ENCODE results near the gene TBCD.

DNA sequence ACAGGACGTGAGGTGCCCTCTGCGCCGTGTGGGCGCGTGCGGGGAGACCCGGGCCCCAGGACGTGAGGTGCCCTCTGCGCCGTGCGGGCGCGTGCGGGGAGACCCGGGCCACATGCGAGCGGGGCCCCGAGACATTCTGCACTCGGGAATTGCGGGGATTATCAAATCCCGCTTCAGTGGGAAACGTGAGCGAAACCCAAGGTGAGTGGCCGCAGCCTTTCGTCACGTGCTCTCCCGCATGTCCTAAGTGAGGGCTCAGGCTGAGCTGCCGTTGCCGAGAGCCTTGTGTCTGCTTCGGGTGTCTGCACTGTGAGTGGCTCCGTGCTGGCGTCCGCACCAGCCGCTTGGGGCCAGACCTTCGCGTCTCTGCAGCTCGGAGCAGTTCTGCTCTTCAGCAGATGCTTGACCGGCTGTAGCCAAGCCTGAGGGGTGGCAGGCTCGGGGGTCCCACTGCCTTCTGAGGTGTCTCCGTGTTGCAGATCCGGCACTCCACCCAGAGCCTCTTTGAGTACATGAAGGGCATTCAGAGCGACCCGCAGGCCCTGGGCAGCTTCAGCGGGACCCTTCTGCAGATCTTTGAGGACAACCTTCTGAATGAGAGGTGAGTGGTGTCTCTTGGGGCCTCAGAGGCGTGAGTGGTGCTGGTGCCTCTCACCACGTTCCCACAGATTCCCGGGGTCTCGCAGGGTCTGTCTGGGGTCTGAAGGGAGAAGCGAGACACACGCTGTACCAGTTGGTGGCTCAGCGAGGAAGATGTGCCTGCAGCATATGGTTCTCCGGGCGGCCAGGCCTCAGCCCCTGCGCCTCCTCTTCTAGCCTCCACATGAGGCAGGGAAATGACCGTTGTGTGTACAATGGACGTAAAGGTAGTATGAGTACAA is 178.4 kb downstream of the TBCD start:
- TF ChIP-seq, protein P1, sequence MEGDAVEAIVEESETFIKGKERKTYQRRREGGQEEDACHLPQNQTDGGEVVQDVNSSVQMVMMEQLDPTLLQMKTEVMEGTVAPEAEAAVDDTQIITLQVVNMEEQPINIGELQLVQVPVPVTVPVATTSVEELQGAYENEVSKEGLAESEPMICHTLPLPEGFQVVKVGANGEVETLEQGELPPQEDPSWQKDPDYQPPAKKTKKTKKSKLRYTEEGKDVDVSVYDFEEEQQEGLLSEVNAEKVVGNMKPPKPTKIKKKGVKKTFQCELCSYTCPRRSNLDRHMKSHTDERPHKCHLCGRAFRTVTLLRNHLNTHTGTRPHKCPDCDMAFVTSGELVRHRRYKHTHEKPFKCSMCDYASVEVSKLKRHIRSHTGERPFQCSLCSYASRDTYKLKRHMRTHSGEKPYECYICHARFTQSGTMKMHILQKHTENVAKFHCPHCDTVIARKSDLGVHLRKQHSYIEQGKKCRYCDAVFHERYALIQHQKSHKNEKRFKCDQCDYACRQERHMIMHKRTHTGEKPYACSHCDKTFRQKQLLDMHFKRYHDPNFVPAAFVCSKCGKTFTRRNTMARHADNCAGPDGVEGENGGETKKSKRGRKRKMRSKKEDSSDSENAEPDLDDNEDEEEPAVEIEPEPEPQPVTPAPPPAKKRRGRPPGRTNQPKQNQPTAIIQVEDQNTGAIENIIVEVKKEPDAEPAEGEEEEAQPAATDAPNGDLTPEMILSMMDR (IDR thresholded peaks at IDR 0.05; ENCODE audit: insufficient read depth, low read length, poor library complexity, severe bottlenecking), result no peak
- TF ChIP-seq EZH2phosphoT487 (conservative IDR thresholded peaks at IDR 0.05; ENCODE audit: low read length), result no peak
